Measurements from ENCODE around the gene GPC1.

The GPC1 gene

DNA sequence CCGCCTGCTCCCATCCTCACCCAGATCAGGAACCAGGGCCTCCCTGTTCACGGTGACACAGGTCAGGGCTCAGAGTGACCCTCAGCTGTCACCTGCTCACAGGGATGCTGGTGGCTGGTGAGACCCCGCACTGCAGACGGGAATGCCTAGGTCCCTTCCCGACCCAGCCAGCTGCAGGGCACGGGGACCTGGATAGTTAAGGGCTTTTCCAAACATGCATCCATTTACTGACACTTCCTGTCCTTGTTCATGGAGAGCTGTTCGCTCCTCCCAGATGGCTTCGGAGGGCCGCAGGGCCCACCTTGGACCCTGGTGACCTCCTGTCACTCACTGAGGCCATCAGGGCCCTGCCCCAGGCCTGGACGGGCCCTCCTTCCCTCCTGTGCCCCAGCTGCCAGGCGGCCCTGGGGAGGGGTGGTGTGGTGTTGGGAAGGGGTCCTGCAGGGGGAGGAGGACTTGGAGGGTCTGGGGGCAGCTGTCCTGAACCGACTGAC, 31.7 kb downstream of the GPC1 start:
- TF ChIP-seq, protein P1, sequence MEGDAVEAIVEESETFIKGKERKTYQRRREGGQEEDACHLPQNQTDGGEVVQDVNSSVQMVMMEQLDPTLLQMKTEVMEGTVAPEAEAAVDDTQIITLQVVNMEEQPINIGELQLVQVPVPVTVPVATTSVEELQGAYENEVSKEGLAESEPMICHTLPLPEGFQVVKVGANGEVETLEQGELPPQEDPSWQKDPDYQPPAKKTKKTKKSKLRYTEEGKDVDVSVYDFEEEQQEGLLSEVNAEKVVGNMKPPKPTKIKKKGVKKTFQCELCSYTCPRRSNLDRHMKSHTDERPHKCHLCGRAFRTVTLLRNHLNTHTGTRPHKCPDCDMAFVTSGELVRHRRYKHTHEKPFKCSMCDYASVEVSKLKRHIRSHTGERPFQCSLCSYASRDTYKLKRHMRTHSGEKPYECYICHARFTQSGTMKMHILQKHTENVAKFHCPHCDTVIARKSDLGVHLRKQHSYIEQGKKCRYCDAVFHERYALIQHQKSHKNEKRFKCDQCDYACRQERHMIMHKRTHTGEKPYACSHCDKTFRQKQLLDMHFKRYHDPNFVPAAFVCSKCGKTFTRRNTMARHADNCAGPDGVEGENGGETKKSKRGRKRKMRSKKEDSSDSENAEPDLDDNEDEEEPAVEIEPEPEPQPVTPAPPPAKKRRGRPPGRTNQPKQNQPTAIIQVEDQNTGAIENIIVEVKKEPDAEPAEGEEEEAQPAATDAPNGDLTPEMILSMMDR (IDR thresholded peaks at IDR 0.05; ENCODE audit: insufficient read depth, missing control alignments) = no peak
- DNase-seq (ENCODE audit: insufficient read length, low spot score) (no peak), FAIRE-seq (no peak)

DNA sequence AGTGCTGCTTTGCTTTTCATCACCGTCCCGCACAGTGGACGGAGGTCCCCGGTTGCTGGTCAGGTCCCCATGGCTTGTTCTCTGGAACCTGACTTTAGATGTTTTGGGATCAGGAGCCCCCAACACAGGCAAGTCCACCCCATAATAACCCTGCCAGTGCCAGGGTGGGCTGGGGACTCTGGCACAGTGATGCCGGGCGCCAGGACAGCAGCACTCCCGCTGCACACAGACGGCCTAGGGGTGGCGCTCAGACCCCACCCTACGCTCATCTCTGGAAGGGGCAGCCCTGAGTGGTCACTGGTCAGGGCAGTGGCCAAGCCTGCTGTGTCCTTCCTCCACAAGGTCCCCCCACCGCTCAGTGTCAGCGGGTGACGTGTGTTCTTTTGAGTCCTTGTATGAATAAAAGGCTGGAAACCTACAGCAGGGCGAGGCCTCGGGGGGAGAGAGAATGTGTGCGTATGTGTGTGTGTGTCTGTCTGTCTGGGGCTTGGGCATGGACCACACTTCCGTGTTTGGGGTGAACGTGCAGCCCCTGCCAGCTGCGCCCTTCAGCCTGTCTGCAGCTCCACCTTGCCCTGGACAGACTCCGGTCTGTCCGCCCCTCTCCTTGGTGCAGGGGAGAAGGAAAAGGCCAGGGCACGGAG, 32.3 kb downstream of the GPC1 start:
- DNase-seq (ENCODE audit: insufficient read length, low spot score) (no peak), FAIRE-seq (no peak)
- TF ChIP-seq, protein P1 (IDR thresholded peaks at IDR 0.05; ENCODE audit: insufficient read depth, missing control alignments) = no peak

- TF ChIP-seq, protein P1 (IDR thresholded peaks at IDR 0.05; ENCODE audit: insufficient read depth, missing control alignments) = no peak
- FAIRE-seq = no peak
Observed at GRCh38 chr2:240468303-240469238, 33.1 kb downstream of the GPC1 start.

DNA sequence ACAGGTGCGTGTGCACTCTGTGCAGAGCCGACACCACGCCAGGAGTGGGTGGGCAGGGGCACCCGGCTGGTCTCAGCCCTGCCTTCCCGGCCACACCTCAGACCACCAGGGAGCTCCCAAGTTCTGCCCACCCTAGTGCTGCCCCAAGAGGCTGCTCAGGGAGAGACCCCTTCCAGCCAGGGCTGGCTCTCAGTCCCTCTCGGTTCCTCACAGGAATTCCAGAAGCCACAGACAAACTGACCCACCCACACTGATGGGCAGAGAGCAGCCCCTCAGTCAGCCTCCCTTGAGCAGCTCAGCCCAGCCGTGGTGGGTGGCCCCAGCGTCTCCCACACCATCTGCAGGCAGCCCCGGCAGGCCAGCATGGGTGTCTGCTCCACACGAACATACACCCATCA, 33.8 kb downstream of the GPC1 start:
- FAIRE-seq (no peak), DNase-seq (ENCODE audit: insufficient read length, low spot score) (no peak)
- TF ChIP-seq, protein P1 (IDR thresholded peaks at IDR 0.05; ENCODE audit: insufficient read depth, missing control alignments) = no peak

More at GRCh38 chr2:240468303-240469238, 33.1 kb downstream of the GPC1 start:
- DNase-seq (ENCODE audit: insufficient read length, low spot score) = no peak

- TF ChIP-seq, protein P1 (IDR thresholded peaks at IDR 0.05; ENCODE audit: insufficient read depth, missing control alignments) = no peak
- FAIRE-seq (no peak), DNase-seq (ENCODE audit: insufficient read length, low spot score) (no peak)
Observed at GRCh38 chr2:240469740-240470139, 34.3 kb downstream of the GPC1 start.

- TF ChIP-seq, protein P1 (IDR thresholded peaks at IDR 0.05; ENCODE audit: insufficient read depth, missing control alignments) = no peak
- FAIRE-seq (no peak), DNase-seq (ENCODE audit: insufficient read length, low spot score) (no peak)
Observed at GRCh38 chr2:240472078-240472790, 36.8 kb downstream of the GPC1 start.

Data from D721Med (cell line).